Brain microvascular endothelial cell (primary cell): ENCODE measurements around the gene WDR62.

Source experiments
- DNase-seq: peaks from one replicate; pipeline ENCODE4 v3.0.0-alpha.2; 2020
- H3K27ac ChIP-seq: fragments of 250-450 bp; sonication (Bioruptor Pico); 2 replicates; pipeline ENCODE4 v1.5.1; 2020; ENCODE audit warnings: mild to moderate bottlenecking, moderate library complexity
- H3K27me3 ChIP-seq: fragments of 250-450 bp; sonication (Bioruptor Pico); replicated peaks from 2 replicates; pipeline ENCODE4 v1.5.1; 2020; ENCODE audit warnings: mild to moderate bottlenecking
- H3K36me3 ChIP-seq: fragments of 250-450 bp; sonication (Bioruptor Pico); replicated peaks from 2 replicates; pipeline ENCODE4 v1.5.1; 2020; ENCODE audit warnings: mild to moderate bottlenecking
- H3K4me3 ChIP-seq: 2 replicates; pipeline ENCODE4 v1.5.1; 2011; ENCODE audit warnings: low read depth, mild to moderate bottlenecking, control low read depth, low read length, moderate library complexity
- in situ Hi-C: cut with HindIII; loops from 2 replicates; pipeline ENCODE4 v1.10.0; 2017; ENCODE audit warnings: low sequenced_read_pairs, low pct_ligation_motif_present
- TF ChIP-seq, protein P1 (sequence below): IDR thresholded peaks from 2 replicates; pipeline ENCODE4 v1.5.1; 2011; ENCODE audit warnings: low read depth, mild to moderate bottlenecking, moderate library complexity, low read length, control low read depth, inconsistent platforms; ENCODE audit errors: missing control alignments

Gene WDR62

DNA sequence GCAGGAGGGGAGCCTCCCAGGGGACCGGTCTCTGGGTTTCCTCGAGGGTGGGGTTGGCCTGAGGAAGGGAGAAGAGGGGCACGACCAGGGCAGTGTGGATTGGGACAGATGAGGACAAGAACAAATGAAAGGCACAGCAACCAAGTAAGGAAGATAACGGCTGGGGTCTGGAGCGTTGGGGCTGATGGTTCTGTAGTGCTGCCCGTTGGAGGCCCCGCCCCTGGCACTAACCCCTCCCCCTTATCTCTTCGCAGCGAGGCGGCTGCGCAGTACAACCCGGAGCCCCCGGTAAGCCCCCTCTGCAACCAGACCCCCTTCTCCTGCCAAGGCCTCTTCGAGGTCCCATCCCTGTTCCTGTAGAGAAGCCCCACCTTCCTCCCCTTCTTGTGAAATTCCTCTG, 87.3 kb downstream of the WDR62 start:
- no peak overlapping the region for H3K4me3 ChIP-seq
- H3K27me3 ChIP-seq: no peaks in the 10 kb centered on the region
- no peak for DNase-seq
- H3K27ac ChIP-seq: no peak overlapping the region
- peaks cover 44% of the 10 kb centered on the region for H3K36me3 ChIP-seq
- in situ Hi-C loops: no loop called here
- TF ChIP-seq, protein P1, sequence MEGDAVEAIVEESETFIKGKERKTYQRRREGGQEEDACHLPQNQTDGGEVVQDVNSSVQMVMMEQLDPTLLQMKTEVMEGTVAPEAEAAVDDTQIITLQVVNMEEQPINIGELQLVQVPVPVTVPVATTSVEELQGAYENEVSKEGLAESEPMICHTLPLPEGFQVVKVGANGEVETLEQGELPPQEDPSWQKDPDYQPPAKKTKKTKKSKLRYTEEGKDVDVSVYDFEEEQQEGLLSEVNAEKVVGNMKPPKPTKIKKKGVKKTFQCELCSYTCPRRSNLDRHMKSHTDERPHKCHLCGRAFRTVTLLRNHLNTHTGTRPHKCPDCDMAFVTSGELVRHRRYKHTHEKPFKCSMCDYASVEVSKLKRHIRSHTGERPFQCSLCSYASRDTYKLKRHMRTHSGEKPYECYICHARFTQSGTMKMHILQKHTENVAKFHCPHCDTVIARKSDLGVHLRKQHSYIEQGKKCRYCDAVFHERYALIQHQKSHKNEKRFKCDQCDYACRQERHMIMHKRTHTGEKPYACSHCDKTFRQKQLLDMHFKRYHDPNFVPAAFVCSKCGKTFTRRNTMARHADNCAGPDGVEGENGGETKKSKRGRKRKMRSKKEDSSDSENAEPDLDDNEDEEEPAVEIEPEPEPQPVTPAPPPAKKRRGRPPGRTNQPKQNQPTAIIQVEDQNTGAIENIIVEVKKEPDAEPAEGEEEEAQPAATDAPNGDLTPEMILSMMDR: no peak

DNA sequence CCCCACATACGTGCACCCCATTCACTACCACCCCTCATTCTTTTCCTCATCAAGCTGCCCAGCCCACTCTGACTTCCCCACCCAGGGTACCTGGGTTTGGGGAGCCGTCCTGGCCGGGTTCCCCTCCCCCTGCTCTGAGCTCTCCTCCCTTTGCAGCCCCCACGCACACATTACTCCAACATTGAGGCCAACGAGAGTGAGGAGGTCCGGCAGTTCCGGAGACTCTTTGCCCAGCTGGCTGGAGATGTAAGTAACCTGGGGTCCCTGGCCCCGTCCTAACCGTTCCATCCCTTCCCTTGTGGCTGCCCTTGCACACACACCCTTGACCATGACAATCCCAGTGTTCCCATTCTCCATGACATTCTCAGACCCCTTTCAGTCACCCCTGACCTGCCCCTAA, 87.8 kb downstream of the WDR62 start:
- DNase-seq: no peak
- Histone ChIP-seq H3K27ac (no peak overlapping the region), H3K27me3 (no peaks in the 10 kb centered on the region), H3K4me3 (no peak overlapping the region), H3K36me3 (peaks cover 48% of the 10 kb centered on the region)
- in situ Hi-C loops: no loop called here
- TF ChIP-seq, protein P1: no peak

DNA sequence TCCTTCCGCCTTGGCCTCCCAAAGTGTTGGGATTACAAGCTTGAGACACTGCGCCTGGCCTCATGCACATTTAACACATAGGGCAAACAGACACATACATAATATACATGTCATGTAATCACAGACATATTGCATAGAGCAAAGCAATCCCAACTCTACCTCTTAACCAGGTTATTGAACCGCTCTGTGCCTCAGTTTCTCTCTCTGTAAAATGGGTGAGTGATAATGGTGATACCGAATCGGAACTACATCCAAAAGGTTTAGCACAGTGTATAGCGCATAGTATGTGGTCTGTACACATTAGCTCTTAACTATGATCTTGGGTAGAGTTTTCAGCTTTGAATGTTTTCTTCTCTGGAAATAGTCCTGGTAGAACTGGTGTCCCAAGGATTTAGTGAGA, 89.9 kb downstream of the WDR62 start:
- no peak overlapping the region for H3K27ac ChIP-seq
- H3K4me3 ChIP-seq: no peak overlapping the region
- H3K36me3 ChIP-seq: peaks cover 66% of the 10 kb centered on the region
- no peaks in the 10 kb centered on the region for H3K27me3 ChIP-seq
- TF ChIP-seq, protein P1: no peak
- no peak for DNase-seq
- in situ Hi-C loops: no loop called here

DNA sequence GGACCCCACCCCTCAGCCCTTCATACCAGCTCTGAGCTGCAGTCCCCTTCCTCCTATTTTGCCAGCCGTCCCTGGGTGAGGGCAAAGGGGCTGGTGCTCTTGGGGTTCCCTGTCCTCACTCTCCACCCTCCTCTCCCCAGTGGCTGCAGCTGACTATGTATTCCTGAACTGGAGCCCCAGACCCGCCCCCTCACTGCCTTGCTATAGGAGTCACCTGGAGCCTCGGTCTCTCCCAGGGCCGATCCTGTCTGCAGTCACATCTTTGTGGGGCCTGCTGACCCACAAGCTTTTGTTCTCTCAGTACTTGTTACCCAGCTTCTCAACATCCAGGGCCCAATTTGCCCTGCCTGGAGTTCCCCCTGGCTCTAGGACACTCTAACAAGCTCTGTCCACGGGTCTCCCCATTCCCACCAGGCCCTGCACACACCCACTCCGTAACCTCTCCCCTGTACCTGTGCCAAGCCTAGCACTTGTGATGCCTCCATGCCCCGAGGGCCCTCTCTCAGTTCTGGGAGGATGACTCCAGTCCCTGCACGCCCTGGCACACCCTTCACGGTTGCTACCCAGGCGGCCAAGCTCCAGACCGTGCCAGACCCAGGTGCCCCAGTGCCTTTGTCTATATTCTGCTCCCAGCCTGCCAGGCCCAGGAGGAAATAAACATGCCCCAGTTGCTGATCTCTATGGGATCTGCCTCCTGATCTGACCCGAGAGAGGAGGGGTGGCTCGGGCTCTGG, 95.1 kb downstream of the WDR62 start:
- TF ChIP-seq, protein P1: no peak
- in situ Hi-C loops: no loop called here
- Histone ChIP-seq H3K27me3 (no peaks in the 10 kb centered on the region), H3K4me3 (no peak overlapping the region), H3K27ac (no peak overlapping the region), H3K36me3 (peaks cover 60% of the 10 kb centered on the region)
- no peak for DNase-seq

DNA sequence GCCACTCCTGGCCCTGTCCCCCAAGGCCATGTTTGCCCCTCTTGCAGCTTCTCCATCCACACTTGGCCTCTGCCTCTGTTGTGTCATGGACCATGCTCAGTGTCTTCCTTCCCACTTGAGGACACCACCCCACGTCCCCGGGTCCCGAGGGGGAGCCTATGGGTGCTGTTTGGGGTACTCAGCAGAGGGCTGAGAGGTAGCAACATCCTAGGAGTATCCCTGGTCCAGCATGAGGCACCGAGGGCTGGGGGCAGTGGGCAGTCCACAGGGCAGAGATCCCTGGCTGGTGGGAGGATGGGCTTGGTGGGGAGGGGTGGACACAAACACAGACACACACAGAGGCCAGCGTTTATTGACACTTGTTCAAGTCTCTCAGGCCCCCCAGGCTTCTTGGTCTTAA, 95.9 kb downstream of the WDR62 start:
- DNase-seq: no peak
- no peak overlapping the region for H3K4me3 ChIP-seq
- H3K36me3 ChIP-seq: peaks cover 55% of the 10 kb centered on the region
- H3K27ac ChIP-seq: no peak overlapping the region
- TF ChIP-seq, protein P1: no peak
- no peaks in the 10 kb centered on the region for H3K27me3 ChIP-seq
- in situ Hi-C loops: no loop called here
